RWPE2 (cell line): ENCODE measurements around the gene CRYBB1.
A peak's percentile ranks its signal among the peaks of the same experiment; 100 is the strongest.

Source experiments
- ATAC-seq: fragments of 200-7000 bp; cut with Tn5 transposase; 3 replicates; pipeline ENCODE4 v1.9.1; 2021; ENCODE audit warnings: low read depth
- DNase-seq: peaks from one replicate; pipeline ENCODE4 v3.0.0-alpha.2; 2020; ENCODE audit warnings: low spot score
- H3K27ac ChIP-seq: fragments of 450-650 bp; 2 replicates; pipeline ENCODE4 v1.5.1; 2017; ENCODE audit warnings: mild to moderate bottlenecking; ENCODE audit not compliant: poor library complexity, severe bottlenecking
- H3K27me3 ChIP-seq: fragments of 250-450 bp; sonication (Bioruptor Pico); 2 replicates; pipeline ENCODE4 v1.5.1; 2021; ENCODE audit warnings: mild to moderate bottlenecking, moderate library complexity; ENCODE audit not compliant: insufficient read depth, poor library complexity, severe bottlenecking
- H3K36me3 ChIP-seq: fragments of 250-450 bp; sonication (Bioruptor Pico); 2 replicates; pipeline ENCODE4 v1.5.1; 2020; ENCODE audit warnings: low read depth, mild to moderate bottlenecking, moderate library complexity
- H3K4me1 ChIP-seq: fragments of 250-450 bp; sonication (Bioruptor Pico); 2 replicates; pipeline ENCODE4 v1.5.1; 2021; ENCODE audit warnings: mild to moderate bottlenecking, moderate library complexity; ENCODE audit not compliant: insufficient read depth, poor library complexity, severe bottlenecking
- H3K4me3 ChIP-seq: fragments of 250-450 bp; sonication (Bioruptor Pico); 2 replicates; pipeline ENCODE4 v1.5.1; 2021; ENCODE audit warnings: mild to moderate bottlenecking, moderate library complexity; ENCODE audit not compliant: severe bottlenecking
- H3K9me3 ChIP-seq: fragments of 250-450 bp; sonication (Bioruptor Pico); 2 replicates; pipeline ENCODE4 v1.5.1; 2021; ENCODE audit warnings: mild to moderate bottlenecking, moderate library complexity; ENCODE audit not compliant: severe bottlenecking
- TF ChIP-seq, protein P1 (sequence below): fragments of 450-650 bp; IDR thresholded peaks from one replicate; pipeline ENCODE4 v1.5.1; 2017; ENCODE audit warnings: mild to moderate bottlenecking, moderate library complexity; ENCODE audit not compliant: poor library complexity, severe bottlenecking

CRYBB1 gene

DNA sequence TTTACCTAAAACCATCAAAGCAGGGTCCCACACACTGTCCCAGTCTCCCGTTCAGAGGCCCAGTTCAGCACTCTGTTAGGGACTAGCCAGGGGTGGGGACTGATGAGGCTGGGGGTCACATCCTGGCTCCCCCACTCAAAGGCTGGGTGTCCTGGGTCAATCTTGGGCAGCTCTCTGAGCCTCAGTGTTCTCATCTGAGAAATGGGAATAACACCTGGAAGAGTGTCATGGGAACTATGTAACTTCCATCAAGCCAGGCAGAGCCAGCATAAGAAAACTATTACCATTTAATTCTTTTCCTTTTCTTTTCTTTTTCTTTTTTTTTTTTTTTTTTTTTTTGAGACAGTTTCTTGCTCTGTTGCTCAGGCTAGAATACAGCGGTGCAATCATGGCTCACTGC is 66.3 kb downstream of the CRYBB1 start:
- Histone ChIP-seq H3K27ac (peak overlapping the region; percentile 50), H3K36me3 (0 out of 2 replicates have a peak, but pooled peaks cover 5% of the 10 kb centered on the region), H3K4me3 (no peak overlapping the region), H3K9me3 (no peaks in the 10 kb centered on the region), H3K4me1 (peaks cover 22% of the 10 kb centered on the region), H3K27me3 (no peaks in the 10 kb centered on the region)
- no peak for ATAC-seq
- TF ChIP-seq, protein P1, sequence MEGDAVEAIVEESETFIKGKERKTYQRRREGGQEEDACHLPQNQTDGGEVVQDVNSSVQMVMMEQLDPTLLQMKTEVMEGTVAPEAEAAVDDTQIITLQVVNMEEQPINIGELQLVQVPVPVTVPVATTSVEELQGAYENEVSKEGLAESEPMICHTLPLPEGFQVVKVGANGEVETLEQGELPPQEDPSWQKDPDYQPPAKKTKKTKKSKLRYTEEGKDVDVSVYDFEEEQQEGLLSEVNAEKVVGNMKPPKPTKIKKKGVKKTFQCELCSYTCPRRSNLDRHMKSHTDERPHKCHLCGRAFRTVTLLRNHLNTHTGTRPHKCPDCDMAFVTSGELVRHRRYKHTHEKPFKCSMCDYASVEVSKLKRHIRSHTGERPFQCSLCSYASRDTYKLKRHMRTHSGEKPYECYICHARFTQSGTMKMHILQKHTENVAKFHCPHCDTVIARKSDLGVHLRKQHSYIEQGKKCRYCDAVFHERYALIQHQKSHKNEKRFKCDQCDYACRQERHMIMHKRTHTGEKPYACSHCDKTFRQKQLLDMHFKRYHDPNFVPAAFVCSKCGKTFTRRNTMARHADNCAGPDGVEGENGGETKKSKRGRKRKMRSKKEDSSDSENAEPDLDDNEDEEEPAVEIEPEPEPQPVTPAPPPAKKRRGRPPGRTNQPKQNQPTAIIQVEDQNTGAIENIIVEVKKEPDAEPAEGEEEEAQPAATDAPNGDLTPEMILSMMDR, result no peak
- DNase-seq, result no peak

GRCh38 chr22:26550498-26551033 is 67.3 kb downstream of the CRYBB1 start:
- DNase-seq, result no peak
- TF ChIP-seq, protein P1, result no peak
- H3K36me3 ChIP-seq, result 0 out of 2 replicates have a peak, but pooled peaks cover 5% of the 10 kb centered on the region
- no peak for ATAC-seq
- H3K9me3 ChIP-seq, result no peaks in the 10 kb centered on the region
- H3K4me1 ChIP-seq, result peaks cover 22% of the 10 kb centered on the region
- H3K27me3 ChIP-seq, result no peaks in the 10 kb centered on the region
- H3K27ac ChIP-seq, result peak overlapping the region; percentile 50
- H3K4me3 ChIP-seq, result no peak overlapping the region

DNA sequence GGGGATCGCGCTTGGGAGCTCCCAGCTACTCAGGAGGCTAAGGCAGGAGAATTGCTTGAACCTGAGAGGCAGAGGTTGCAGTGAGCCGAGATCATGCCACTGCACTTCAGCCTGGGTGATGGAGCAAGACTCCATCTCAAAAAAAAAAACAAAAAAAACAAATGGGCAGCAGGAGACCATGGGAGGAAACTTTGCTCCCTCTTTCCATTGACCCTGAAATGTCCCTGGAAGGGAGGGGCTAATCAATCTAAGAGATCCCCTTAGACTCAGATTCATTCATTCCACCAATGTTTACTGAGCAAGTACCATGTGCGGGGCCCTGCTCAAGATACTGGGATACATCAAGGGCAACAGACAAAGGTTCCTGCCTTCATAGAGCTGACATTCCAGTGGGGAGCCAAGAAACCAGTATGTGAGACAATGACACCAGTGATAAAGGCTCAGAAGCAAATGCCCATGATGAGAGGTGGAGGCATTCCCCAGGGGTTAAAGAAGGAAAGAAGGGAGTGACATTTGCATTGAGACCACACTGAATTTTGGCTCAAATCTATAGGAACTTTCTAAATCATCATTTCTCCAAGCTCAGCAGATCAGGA is 67.8 kb downstream of the CRYBB1 start:
- H3K4me3 ChIP-seq, result no peak overlapping the region
- H3K4me1 ChIP-seq, result peaks cover 22% of the 10 kb centered on the region
- no peak for ATAC-seq
- 0 out of 2 replicates have a peak, but pooled peaks cover 5% of the 10 kb centered on the region for H3K36me3 ChIP-seq
- TF ChIP-seq, protein P1, result no peak
- no peaks in the 10 kb centered on the region for H3K27me3 ChIP-seq
- peak overlapping the region; percentile 50 for H3K27ac ChIP-seq
- no peak for DNase-seq
- no peaks in the 10 kb centered on the region for H3K9me3 ChIP-seq
